HL-60 (cell line): Measurements from ENCODE around the gene ZNF497.

Experiments used
- GABPA ChIP-seq: IDR thresholded peaks from 2 replicates; pipeline ENCODE4 v1.6.1; 2012; ENCODE audit warnings: low read depth
- POLR2AphosphoS5 ChIP-seq: IDR thresholded peaks from 2 replicates; pipeline ENCODE4 v1.6.1; 2012; ENCODE audit warnings: low read depth
- TF ChIP-seq, protein P1 (sequence below): IDR thresholded peaks from one replicate; pipeline ENCODE4 v1.5.1; 2011; ENCODE audit warnings: low read length, control low read depth, inconsistent platforms; ENCODE audit not compliant: insufficient read depth
- TF ChIP-seq, protein P2 (sequence below): IDR thresholded peaks from 2 replicates; pipeline ENCODE4 v1.6.1; 2012; ENCODE audit warnings: low read depth; ENCODE audit not compliant: insufficient replicate concordance

DNA sequence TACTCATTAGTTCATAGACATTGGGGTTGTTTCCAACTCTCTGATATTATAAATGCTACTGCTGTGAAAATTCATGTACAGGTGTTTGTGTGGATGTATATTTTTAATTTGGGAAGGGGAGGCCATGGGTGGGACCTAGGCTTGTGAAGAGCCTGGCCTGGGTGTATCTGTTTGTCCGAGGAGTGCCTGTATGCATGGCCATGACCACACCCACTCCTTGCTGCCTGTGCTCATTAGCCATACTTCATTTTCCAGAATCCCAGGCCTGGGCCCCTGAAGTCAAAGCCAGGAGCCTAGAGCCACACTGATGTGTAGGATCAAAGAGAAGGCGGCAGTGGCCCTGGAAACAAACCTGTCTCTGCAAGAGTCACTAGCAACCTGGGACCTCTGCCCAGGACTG lies 47.0 kb downstream of the ZNF497 start:
- TF ChIP-seq GABPA: no peak
- TF ChIP-seq, protein P1, sequence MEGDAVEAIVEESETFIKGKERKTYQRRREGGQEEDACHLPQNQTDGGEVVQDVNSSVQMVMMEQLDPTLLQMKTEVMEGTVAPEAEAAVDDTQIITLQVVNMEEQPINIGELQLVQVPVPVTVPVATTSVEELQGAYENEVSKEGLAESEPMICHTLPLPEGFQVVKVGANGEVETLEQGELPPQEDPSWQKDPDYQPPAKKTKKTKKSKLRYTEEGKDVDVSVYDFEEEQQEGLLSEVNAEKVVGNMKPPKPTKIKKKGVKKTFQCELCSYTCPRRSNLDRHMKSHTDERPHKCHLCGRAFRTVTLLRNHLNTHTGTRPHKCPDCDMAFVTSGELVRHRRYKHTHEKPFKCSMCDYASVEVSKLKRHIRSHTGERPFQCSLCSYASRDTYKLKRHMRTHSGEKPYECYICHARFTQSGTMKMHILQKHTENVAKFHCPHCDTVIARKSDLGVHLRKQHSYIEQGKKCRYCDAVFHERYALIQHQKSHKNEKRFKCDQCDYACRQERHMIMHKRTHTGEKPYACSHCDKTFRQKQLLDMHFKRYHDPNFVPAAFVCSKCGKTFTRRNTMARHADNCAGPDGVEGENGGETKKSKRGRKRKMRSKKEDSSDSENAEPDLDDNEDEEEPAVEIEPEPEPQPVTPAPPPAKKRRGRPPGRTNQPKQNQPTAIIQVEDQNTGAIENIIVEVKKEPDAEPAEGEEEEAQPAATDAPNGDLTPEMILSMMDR: no peak
- no peak for TF ChIP-seq POLR2AphosphoS5
- TF ChIP-seq, protein P2, sequence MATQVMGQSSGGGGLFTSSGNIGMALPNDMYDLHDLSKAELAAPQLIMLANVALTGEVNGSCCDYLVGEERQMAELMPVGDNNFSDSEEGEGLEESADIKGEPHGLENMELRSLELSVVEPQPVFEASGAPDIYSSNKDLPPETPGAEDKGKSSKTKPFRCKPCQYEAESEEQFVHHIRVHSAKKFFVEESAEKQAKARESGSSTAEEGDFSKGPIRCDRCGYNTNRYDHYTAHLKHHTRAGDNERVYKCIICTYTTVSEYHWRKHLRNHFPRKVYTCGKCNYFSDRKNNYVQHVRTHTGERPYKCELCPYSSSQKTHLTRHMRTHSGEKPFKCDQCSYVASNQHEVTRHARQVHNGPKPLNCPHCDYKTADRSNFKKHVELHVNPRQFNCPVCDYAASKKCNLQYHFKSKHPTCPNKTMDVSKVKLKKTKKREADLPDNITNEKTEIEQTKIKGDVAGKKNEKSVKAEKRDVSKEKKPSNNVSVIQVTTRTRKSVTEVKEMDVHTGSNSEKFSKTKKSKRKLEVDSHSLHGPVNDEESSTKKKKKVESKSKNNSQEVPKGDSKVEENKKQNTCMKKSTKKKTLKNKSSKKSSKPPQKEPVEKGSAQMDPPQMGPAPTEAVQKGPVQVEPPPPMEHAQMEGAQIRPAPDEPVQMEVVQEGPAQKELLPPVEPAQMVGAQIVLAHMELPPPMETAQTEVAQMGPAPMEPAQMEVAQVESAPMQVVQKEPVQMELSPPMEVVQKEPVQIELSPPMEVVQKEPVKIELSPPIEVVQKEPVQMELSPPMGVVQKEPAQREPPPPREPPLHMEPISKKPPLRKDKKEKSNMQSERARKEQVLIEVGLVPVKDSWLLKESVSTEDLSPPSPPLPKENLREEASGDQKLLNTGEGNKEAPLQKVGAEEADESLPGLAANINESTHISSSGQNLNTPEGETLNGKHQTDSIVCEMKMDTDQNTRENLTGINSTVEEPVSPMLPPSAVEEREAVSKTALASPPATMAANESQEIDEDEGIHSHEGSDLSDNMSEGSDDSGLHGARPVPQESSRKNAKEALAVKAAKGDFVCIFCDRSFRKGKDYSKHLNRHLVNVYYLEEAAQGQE: no peak
